K562 (cell line): Measurements from ENCODE around the gene SHISAL1. TPM values are rescaled to one million over a fixed set of nuclear protein-coding genes. Genes with fewer than 3 reads are reported as not detected.

Source experiments
- ATAC-seq: fragments of 200-7000 bp; cut with Tn5 transposase; 3 replicates; pipeline ENCODE4 v1.9.1; 2020; ENCODE audit warnings: moderate library complexity
- BruUV-seq: library from RNA; stranded (reverse); fragments of 400-500 nt; replicated peaks from 2 replicates; lab custom pipeline; 2021; lab: Mats Ljungman, UMichigan
- CTCF ChIA-PET: fragments of 300-600 bp; formaldehyde crosslinking; extraction: SDS; loops from one replicate; lab custom pipeline; 2021; ENCODE audit warnings: low intra/inter-chr PET ratio; lab: Yijun Ruan, JAX
- POLR2A ChIA-PET: fragments of 300-600, 350-650 bp; sonication (Branson Sonifier 250); formaldehyde crosslinking; extraction: SDS; loops from one replicate; lab custom pipeline; 2021; ENCODE audit warnings: antibody characterized with exemption, inconsistent platforms; lab: Yijun Ruan, JAX
- DNase-seq, 4 experiments: peaks; one replicate each; pipeline versions ENCODE4 v3.0.0 to v3.0.0-alpha.2; 2011 to 2018; ENCODE audit warnings: low spot score in 3 of 4, mixed read lengths in 3 of 4; ENCODE audit errors: extremely low read depth in 1 of 4
- FAIRE-seq: peaks from 2 replicates; lab custom pipeline; 2011; peaks lifted over from hg19 to GRCh38; lab: Jason Lieb, UNC
- H2AFZ ChIP-seq: 2 replicates; pipeline ENCODE4 v1.6.0; 2011; ENCODE audit warnings: low read depth, low read length, control low read depth, inconsistent platforms
- H3K27ac ChIP-seq: fragments of 200-600 bp; 3 replicates; pipeline ENCODE4 v1.8.0; 2011; ENCODE audit warnings: low read depth, mild to moderate bottlenecking, control low read depth, inconsistent platforms, low read length, moderate library complexity, mixed read lengths; ENCODE audit errors: extremely low read depth
- H3K27me3 ChIP-seq, 2 experiments: fragments of 300-600 bp in 1 of 2; 2 replicates in 1 of 2; 3 replicates in 1 of 2; pipeline versions ENCODE4 v1.6.0 to v1.8.0; 2011; ENCODE audit warnings: inconsistent platforms in 2 of 2, low read length in 2 of 2, mild to moderate bottlenecking in 1 of 2, mixed read lengths in 1 of 2, moderate library complexity in 1 of 2; ENCODE audit not compliant: control insufficient read depth in 2 of 2, insufficient read depth in 2 of 2
- H3K36me3 ChIP-seq: fragments of 300-600 bp; 3 replicates; pipeline ENCODE4 v1.8.0; 2011; ENCODE audit warnings: mild to moderate bottlenecking, low read length, inconsistent platforms; ENCODE audit not compliant: control insufficient read depth, insufficient read depth
- H3K4me1 ChIP-seq, 2 experiments: fragments of 200-600 bp in 1 of 2; replicated peaks in 1 of 2; 2 replicates in 1 of 2; 3 replicates in 1 of 2; pipeline versions ENCODE4 v1.5.1 to v1.8.0; 2011; ENCODE audit warnings: inconsistent platforms in 2 of 2, low read length in 2 of 2, mild to moderate bottlenecking in 1 of 2, mixed read lengths in 1 of 2, moderate library complexity in 1 of 2; ENCODE audit not compliant: control insufficient read depth in 2 of 2, insufficient read depth in 2 of 2
- H3K4me2 ChIP-seq: 2 replicates; pipeline ENCODE4 v1.6.1; 2011; ENCODE audit warnings: low read length, control low read depth, inconsistent platforms, mixed read lengths; ENCODE audit not compliant: insufficient read depth
- H3K4me3 ChIP-seq: fragments of 200-600 bp; sonication (generic), shearing (Covaris generic); 2 replicates; pipeline ENCODE4 v1.5.1; 2016; ENCODE audit warnings: control low read depth, inconsistent platforms
- H3K79me2 ChIP-seq: fragments of 200-600 bp; 3 replicates; pipeline ENCODE4 v1.8.0; 2011; ENCODE audit warnings: low read length, inconsistent platforms; ENCODE audit not compliant: control insufficient read depth, insufficient read depth
- H3K9ac ChIP-seq, 2 experiments: 2 replicates each; pipeline versions ENCODE4 v1.6.0 to v1.6.1; 2011; ENCODE audit warnings: low read depth in 2 of 2, low read length in 2 of 2, control low read depth in 1 of 2, inconsistent platforms in 1 of 2, mild to moderate bottlenecking in 1 of 2, mixed read lengths in 1 of 2; ENCODE audit not compliant: insufficient read depth in 1 of 2
- H3K9me1 ChIP-seq: one replicate; pipeline ENCODE4 v1.6.0; 2011; ENCODE audit warnings: inconsistent platforms, mild to moderate bottlenecking, low read length, moderate library complexity; ENCODE audit not compliant: control insufficient read depth, insufficient read depth
- H3K9me3 ChIP-seq: replicated peaks from 2 replicates; pipeline ENCODE4 v1.5.1; 2011; ENCODE audit warnings: low read depth, low read length, inconsistent platforms; ENCODE audit not compliant: control insufficient read depth, insufficient read depth
- H4K20me1 ChIP-seq: replicated peaks from 2 replicates; pipeline ENCODE4 v1.6.1; 2011; ENCODE audit warnings: low read length, inconsistent platforms, mixed read lengths; ENCODE audit not compliant: control insufficient read depth, insufficient read depth
- CBFB ChIP-seq: sonication (generic); formaldehyde crosslinking; IDR thresholded peaks from 2 replicates; pipeline ENCODE4 v1.4.0; 2020; ENCODE audit warnings: mild to moderate bottlenecking, missing genetic modification reagents
- NBN ChIP-seq: fragments of 450-650 bp; IDR thresholded peaks from 2 replicates; pipeline ENCODE4 v1.6.1; 2016; ENCODE audit warnings: low read depth, mild to moderate bottlenecking
- NR1H2 ChIP-seq: sonication (generic); formaldehyde crosslinking; IDR thresholded peaks from 2 replicates; pipeline ENCODE4 v1.4.0; 2020; ENCODE audit warnings: mild to moderate bottlenecking, missing genetic modification reagents
- NR2F6 ChIP-seq: fragments of 450-650 bp; formaldehyde crosslinking; IDR thresholded peaks from 2 replicates; pipeline ENCODE4 v1.4.0; 2020; ENCODE audit warnings: mild to moderate bottlenecking
- PHF20 ChIP-seq: fragments of 450-650 bp; IDR thresholded peaks from 2 replicates; pipeline ENCODE4 v1.6.1; 2018; ENCODE audit not compliant: partially characterized antibody
- RAD51 ChIP-seq: fragments of 450-650 bp; IDR thresholded peaks from 2 replicates; pipeline ENCODE4 v1.7.1; 2016; ENCODE audit warnings: low read depth, mild to moderate bottlenecking, borderline replicate concordance
- RNF219 ChIP-seq: fragments of 250-450 bp; sonication (Bioruptor Pico); IDR thresholded peaks from 2 replicates; pipeline ENCODE4 v1.5.0; 2022; ENCODE audit warnings: mild to moderate bottlenecking
- SRSF9 ChIP-seq: fragments of 200-400 bp; formaldehyde crosslinking; IDR thresholded peaks from 2 replicates; pipeline ENCODE4 v1.6.1; 2017; ENCODE audit warnings: low read depth, low read length, borderline replicate concordance
- U2AF1 ChIP-seq: fragments of 200-400 bp; formaldehyde crosslinking; optimal IDR thresholded peaks from 2 replicates; pipeline ENCODE3; 2017; ENCODE audit warnings: mild to moderate bottlenecking, low read depth, low read length, moderate library complexity
- ZC3H8 ChIP-seq: fragments of 450-650 bp; IDR thresholded peaks from 2 replicates; pipeline ENCODE4 v1.6.1; 2017
- ZKSCAN3 ChIP-seq: fragments of 250-450 bp; sonication (Bioruptor Pico); IDR thresholded peaks from 2 replicates; pipeline ENCODE4 v1.4.0; 2020
- ZNF445 ChIP-seq: fragments of 250-450 bp; sonication (Bioruptor Pico); IDR thresholded peaks from 2 replicates; pipeline ENCODE4 v1.4.0; 2020; ENCODE audit warnings: low read depth, mild to moderate bottlenecking, moderate library complexity
- ZNF830 ChIP-seq: fragments of 250-450 bp; sonication (Bioruptor Pico); IDR thresholded peaks from 2 replicates; pipeline ENCODE4 v1.5.0; 2021; ENCODE audit warnings: mild to moderate bottlenecking
- WGBS: fragments of 100-300 bp; shearing (Covaris generic); methylation state at CpG from one replicate; pipeline ENCODE4 v1.1.6; 2016; ENCODE audit warnings: low coverage, mixed read lengths; ENCODE audit not compliant: insufficient coverage; ENCODE audit errors: missing lambda C conversion rate; 5-methylcytosine and 5-hydroxymethylcytosine counted together
- in situ Hi-C: fragments of 300-500 bp; cut with MboI; formaldehyde crosslinking; loops from 4 replicates; pipeline ENCODE4 v1.15.0; 2018; ENCODE audit warnings: inconsistent platforms, mixed read lengths
- intact Hi-C: fragments of 100-400 bp; cut with micrococcal nuclease; formaldehyde crosslinking; loops from 2 replicates; pipeline ENCODE4 v1.14.2; 2022
- polyA plus RNA-seq, 8 experiments: library from polyadenylated mRNA; depleted of rRNA in 4 of 8; stranded (reverse) in 5 of 8; unstranded in 3 of 8; fragments of >200 nt; fragmentation: Nextera tagmentation in 2 of 8; fragmentation: Illumina TruSeq in 1 of 8; extraction: Ambion mirVana in 2 of 8; extraction: Trizol in 1 of 8; gene quantifications; 2 replicates each; pipeline versions ENCODE4 v1.2.1 to v1.2.3, GENCODE V29; 2011 to 2014; ENCODE audit warnings: inconsistent platforms in 1 of 8, missing spikeins in 1 of 8
- total RNA-seq, 7 experiments: library from RNA; depleted of rRNA in 6 of 7; stranded (reverse); fragments of >200 nt in 6 of 7; fragmentation: Illumina TruSeq in 2 of 7; extraction: Trizol in 2 of 7; gene quantifications; 2 replicates each; pipeline versions ENCODE4 v1.2.1 to v1.2.3, GENCODE V29; 2011 to 2021; ENCODE audit warnings: low replicate concordance in 1 of 7
- TF ChIP-seq, protein P1 (sequence below): fragments of 450-650 bp; conservative IDR thresholded peaks from 2 replicates; pipeline ENCODE4 v1.6.1; 2016; ENCODE audit warnings: missing genetic modification characterization, low read depth, mild to moderate bottlenecking, missing compliant biosample characterization, moderate library complexity
- TF ChIP-seq, protein P2 (sequence below): fragments of 450-650 bp; formaldehyde crosslinking; IDR thresholded peaks from 2 replicates; pipeline ENCODE4 v1.4.0; 2022; ENCODE audit warnings: missing genetic modification characterization
- TF ChIP-seq, protein P3 (sequence below): fragments of 250-450 bp; sonication (Bioruptor Pico); IDR thresholded peaks from 2 replicates; pipeline ENCODE4 v1.8.0; 2022; ENCODE audit warnings: inconsistent platforms, mild to moderate bottlenecking, moderate library complexity, borderline replicate concordance

SHISAL1 gene
- total and polyA plus RNA-seq, 9 of the 15 experiments (the other 6 are each of a cell fraction or from before 2014, with no cell fraction given) = not detected

- Histone ChIP-seq H3K27ac (no peak overlapping the region), H3K4me2 (no peak overlapping the region), H3K27me3 (no peaks in the 10 kb centered on the region; a peak in 1 of 5 replicates), H3K9ac (no peak overlapping the region), H3K9me3 (no peaks in the 10 kb centered on the region), H3K36me3 (no peaks in the 10 kb centered on the region), H3K4me1 (no peaks in the 10 kb centered on the region), H3K4me3 (no peak overlapping the region), H4K20me1 (no peaks in the 10 kb centered on the region), H3K79me2 (no peaks in the 10 kb centered on the region), H3K9me1 (no peaks in the 10 kb centered on the region), H2AFZ (no peak overlapping the region)
- intact Hi-C loops (no loop called here), in situ Hi-C loops (no loop called here)
- no TSS peak for BruUV-seq
- DNase-seq (peak in 1 of 4 experiments; percentile 1), FAIRE-seq (no peak), ATAC-seq (no peak)
- POLR2A ChIA-PET = interaction anchor here (0.6 to 0.7 kb wide), 3 partner anchors 16 to 210 kb away, joined by 3 to 4 read pairs (median 3); no protein-coding TSS in a partner anchor
- CTCF ChIA-PET = no interaction called here
- 0% methylated on average over 5 of the region's 12 CpGs for WGBS
- TF ChIP-seq ZNF830 (CRISPR knock-in tag) (no peak), U2AF1 (no peak), ZKSCAN3 (CRISPR knock-in tag) (no peak), NBN (no peak), ZNF445 (no peak), CBFB (CRISPR knock-in tag) (no peak), NR2F6 (CRISPR knock-in tag) (no peak), RAD51 (no peak), SRSF9 (no peak), ZC3H8 (no peak), RNF219 (CRISPR knock-in tag) (no peak), NR1H2 (CRISPR knock-in tag) (no peak), PHF20 (no peak)
- TF ChIP-seq, protein P1, sequence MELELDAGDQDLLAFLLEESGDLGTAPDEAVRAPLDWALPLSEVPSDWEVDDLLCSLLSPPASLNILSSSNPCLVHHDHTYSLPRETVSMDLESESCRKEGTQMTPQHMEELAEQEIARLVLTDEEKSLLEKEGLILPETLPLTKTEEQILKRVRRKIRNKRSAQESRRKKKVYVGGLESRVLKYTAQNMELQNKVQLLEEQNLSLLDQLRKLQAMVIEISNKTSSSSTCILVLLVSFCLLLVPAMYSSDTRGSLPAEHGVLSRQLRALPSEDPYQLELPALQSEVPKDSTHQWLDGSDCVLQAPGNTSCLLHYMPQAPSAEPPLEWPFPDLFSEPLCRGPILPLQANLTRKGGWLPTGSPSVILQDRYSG (tag) = no peak
- TF ChIP-seq, protein P2, sequence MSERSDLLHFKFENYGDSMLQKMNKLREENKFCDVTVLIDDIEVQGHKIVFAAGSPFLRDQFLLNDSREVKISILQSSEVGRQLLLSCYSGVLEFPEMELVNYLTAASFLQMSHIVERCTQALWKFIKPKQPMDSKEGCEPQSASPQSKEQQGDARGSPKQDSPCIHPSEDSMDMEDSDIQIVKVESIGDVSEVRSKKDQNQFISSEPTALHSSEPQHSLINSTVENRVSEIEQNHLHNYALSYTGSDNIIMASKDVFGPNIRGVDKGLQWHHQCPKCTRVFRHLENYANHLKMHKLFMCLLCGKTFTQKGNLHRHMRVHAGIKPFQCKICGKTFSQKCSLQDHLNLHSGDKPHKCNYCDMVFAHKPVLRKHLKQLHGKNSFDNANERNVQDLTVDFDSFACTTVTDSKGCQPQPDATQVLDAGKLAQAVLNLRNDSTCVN (CRISPR knock-in tag) = no peak
- TF ChIP-seq, protein P3, sequence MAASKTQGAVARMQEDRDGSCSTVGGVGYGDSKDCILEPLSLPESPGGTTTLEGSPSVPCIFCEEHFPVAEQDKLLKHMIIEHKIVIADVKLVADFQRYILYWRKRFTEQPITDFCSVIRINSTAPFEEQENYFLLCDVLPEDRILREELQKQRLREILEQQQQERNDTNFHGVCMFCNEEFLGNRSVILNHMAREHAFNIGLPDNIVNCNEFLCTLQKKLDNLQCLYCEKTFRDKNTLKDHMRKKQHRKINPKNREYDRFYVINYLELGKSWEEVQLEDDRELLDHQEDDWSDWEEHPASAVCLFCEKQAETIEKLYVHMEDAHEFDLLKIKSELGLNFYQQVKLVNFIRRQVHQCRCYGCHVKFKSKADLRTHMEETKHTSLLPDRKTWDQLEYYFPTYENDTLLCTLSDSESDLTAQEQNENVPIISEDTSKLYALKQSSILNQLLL (CRISPR knock-in tag) = no peak
Measured at GRCh38 chr22:44211946-44212930, 100.5 kb downstream of the SHISAL1 start.
